ENCODE measurements around the gene MUL1. TPM values are rescaled to one million over a fixed set of nuclear protein-coding genes. Genes with fewer than 3 reads are reported as not detected.

The MUL1 gene, protein sequence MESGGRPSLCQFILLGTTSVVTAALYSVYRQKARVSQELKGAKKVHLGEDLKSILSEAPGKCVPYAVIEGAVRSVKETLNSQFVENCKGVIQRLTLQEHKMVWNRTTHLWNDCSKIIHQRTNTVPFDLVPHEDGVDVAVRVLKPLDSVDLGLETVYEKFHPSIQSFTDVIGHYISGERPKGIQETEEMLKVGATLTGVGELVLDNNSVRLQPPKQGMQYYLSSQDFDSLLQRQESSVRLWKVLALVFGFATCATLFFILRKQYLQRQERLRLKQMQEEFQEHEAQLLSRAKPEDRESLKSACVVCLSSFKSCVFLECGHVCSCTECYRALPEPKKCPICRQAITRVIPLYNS
- 10 to 100 TPM; 14.9 to 19.5 TPM for total RNA-seq

DNA sequence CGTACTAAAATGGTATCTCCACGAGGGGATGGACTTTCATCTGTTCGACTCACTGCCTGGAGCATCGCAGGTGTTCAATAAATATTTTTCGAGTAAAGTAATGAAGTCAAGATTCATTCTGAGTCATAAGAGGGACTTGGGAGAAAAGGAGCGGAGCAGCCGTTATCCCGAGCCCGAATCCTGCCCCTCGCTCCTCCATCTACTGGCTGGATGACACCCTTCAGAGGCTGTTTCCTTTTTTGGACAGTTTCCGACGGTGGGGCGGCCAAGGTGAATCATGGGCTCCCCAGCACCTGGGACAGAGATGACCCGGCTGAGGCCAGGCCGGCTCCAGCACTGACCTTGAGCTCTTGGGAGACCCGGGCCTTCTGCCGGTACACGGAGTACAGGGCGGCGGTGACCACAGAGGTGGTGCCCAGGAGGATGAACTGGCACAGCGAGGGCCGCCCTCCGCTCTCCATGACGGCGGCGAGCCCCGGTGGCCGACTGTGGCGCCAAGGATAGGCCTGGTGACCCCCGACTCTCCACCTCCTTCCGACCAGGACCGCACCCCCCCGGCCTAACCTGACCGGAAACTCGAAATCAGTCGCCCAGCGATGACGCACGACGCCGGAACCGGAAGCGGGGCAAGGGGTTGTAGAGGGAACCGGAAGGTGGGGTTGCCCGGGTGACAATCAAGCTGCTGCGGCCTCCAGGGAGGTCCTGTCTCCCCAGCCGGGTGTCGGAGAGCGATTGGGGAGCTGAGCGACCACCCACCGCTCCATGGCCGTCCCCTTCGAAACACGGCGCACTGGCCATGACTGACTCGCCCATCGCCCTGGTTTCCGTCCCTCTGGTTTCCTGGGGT, at the start of gene MUL1:
MUL1 (minus strand) TSS at position 588 of the 847 bp plus-strand sequence; CDS start at position 461, 127 bp downstream.
- H3K4me3 Mint-ChIP-seq = peak within 1 kb of the TSS; percentile 87
- H3K4me1 Mint-ChIP-seq = peaks cover 22% of the 10 kb centered on the region
- H3K36me3 Mint-ChIP-seq = no peaks in the 10 kb centered on the region
- no peaks in the 10 kb centered on the region for H3K27me3 Mint-ChIP-seq
- CTCF ChIA-PET = interaction anchor here (1.0 to 2.1 kb wide), 3 partner anchors 14 to 153 kb away, joined by 6 to 17 read pairs (median 10); partner anchors contain the start of gene DDOST
- no peaks in the 10 kb centered on the region for H3K9me3 Mint-ChIP-seq (ENCODE audit: low read depth)
- ATAC-seq = peak; percentile 97
- DNase-seq = peak; percentile 97
- peak within 1 kb of the TSS; percentile 87 for H3K27ac Mint-ChIP-seq

DNA sequence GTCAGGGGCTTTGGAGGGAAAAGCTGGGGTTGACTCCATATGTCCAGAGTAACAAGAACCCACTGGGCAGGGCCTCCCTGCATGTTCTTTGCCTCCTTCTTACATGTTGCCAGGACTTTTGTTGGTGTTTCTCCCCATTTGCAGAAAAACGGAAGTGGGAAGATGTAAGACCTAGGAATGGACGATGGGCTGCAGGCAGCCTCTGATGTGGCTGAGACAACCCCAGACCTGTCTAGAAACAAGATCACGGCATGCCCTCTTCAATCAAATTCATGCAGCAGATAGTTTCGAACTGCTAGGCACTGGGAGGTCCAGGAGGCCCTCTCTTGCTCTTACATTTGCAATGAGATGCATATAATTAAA, 47.8 kb upstream of the MUL1 start:
- ATAC-seq = no peak
- Mint-ChIP-seq H3K9me3 (ENCODE audit: low read depth) (no peaks in the 10 kb centered on the region), H3K27ac (no peak overlapping the region), H3K4me3 (no peak overlapping the region), H3K4me1 (peaks cover 4% of the 10 kb centered on the region), H3K27me3 (peaks cover 49% of the 10 kb centered on the region), H3K36me3 (no peaks in the 10 kb centered on the region)
- DNase-seq = no peak
- CTCF ChIA-PET = no interaction called here

DNA sequence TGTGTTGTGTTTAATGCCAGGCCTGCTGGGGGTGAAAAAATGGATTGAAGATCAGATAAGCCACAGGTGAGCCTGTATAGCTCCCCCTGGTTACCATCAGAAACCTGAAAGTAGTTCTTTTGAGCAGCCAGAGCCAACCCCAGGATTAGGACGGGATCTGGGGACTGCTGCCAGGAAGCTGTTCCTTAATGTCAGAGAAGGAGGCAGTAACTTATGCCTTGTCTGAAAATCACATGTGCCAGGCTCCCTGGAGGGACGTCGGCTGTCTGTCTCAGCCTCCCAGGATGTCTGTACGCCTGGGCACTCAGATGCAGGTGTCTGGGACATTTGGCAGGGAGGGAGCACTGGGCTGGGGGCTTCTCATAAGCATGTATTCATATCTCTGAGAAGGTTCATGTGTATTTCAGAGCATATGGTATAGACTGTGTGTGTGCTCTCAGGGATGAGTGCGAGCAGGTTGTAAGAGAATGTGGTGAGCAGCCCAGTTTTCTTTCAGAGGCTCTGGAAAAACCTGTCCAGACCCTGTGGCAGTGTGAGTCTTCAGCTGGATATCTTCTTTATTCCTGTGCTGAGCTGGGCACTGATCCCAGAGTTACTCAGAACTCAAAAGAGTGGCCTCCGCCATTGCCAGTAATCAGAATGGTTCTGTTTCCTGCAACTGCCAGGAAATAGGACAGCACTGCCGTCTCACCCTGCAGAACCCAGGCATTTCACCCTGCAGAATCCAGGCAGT, 47.2 kb upstream of the MUL1 start:
- no peaks in the 10 kb centered on the region for H3K36me3 Mint-ChIP-seq
- H3K9me3 Mint-ChIP-seq (ENCODE audit: low read depth) = no peaks in the 10 kb centered on the region
- DNase-seq (no peak), ATAC-seq (no peak)
- H3K4me1 Mint-ChIP-seq = peaks cover 4% of the 10 kb centered on the region
- H3K27me3 Mint-ChIP-seq = peaks cover 49% of the 10 kb centered on the region
- CTCF ChIA-PET = no interaction called here
- H3K27ac Mint-ChIP-seq = no peak overlapping the region
- no peak overlapping the region for H3K4me3 Mint-ChIP-seq

DNA sequence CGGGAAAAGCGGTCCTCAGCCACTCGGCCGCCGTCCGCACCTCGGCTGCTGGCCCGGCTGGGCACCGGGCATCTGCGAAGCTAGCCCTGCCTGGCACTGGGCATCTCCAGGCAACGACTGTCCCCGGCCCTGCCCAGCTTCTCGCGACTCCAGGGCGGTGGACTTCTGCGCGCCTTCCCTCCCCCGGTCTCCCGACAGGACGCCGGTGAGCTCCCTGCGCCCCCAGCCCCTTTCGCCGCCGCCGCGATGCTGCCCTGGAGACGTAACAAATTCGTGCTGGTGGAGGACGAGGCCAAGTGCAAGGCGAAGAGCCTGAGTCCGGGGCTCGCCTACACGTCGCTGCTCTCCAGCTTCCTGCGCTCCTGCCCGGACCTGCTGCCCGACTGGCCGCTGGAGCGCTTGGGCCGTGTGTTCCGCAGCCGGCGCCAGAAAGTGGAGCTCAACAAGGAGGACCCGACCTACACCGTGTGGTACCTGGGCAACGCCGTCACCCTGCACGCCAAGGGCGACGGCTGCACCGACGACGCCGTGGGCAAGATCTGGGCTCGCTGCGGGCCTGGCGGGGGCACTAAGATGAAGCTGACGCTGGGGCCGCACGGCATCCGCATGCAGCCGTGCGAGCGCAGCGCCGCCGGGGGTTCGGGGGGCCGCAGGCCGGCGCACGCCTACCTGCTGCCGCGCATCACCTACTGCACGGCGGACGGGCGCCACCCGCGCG, 44.9 kb upstream of the MUL1 start:
- Mint-ChIP-seq H3K4me3 (no peak overlapping the region), H3K36me3 (no peaks in the 10 kb centered on the region), H3K9me3 (ENCODE audit: low read depth) (no peaks in the 10 kb centered on the region), H3K27ac (no peak overlapping the region), H3K27me3 (peaks cover 49% of the 10 kb centered on the region), H3K4me1 (peaks cover 4% of the 10 kb centered on the region)
- CTCF ChIA-PET = interaction anchor here (0.9 kb wide), 1 partner anchor 80 kb away, joined by 3 read pairs; the partner anchor contains the start of gene PINK1
- DNase-seq = no peak
- no peak for ATAC-seq

DNA sequence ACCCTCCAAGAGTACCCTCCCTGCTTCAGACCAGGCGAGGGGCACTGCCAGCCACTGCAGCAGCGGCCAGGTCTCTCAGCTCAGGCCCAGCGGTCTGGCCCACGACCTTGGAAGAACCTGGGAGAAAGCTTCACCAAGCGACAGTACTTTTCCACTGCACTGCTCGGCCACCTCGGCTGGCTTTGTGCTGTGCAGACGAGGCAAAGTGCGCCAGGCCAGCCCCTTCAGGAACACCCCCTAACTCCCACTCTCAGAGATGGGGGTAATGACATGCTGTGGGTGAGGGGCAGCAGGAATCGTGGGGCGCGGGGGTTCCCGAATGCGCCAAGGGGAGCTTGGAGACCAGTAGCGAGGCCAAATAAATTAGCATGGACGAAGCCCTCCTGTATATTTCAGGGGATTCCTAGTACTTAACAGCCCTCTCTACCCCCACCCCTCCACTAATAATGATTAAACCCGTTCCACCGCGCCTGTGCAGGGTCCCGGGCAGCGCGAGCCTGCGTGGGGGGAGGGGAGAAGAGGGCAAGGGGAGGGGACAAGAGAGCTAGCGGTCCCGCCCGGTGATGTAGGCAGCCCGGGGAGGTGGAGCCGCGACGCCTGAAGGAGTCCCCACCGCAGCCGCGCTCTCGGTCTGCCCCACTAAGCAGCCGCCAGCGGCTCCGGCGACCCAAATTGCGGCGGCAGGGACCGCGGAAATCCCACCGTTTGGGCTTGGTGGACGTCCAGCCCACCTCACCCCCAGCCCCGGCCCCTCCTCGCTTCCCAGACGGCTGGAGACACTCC, 44.2 kb upstream of the MUL1 start, which contains the start of gene FAM43B:
FAM43B (plus strand) TSS at position 629 of the 783 bp plus-strand sequence. CDS start 401 bp downstream, outside the sequence.
- CTCF ChIA-PET = interaction anchor here (0.9 kb wide), 1 partner anchor 81 kb away, joined by 3 read pairs; the partner anchor contains the start of gene PINK1
- DNase-seq (no peak), ATAC-seq (no peak)
- Mint-ChIP-seq H3K4me3 (no peak within 1 kb of the TSS), H3K4me1 (peaks cover 4% of the 10 kb centered on the region), H3K27ac (no peak within 1 kb of the TSS), H3K9me3 (ENCODE audit: low read depth) (no peaks in the 10 kb centered on the region), H3K27me3 (peaks cover 49% of the 10 kb centered on the region), H3K36me3 (no peaks in the 10 kb centered on the region)

DNA sequence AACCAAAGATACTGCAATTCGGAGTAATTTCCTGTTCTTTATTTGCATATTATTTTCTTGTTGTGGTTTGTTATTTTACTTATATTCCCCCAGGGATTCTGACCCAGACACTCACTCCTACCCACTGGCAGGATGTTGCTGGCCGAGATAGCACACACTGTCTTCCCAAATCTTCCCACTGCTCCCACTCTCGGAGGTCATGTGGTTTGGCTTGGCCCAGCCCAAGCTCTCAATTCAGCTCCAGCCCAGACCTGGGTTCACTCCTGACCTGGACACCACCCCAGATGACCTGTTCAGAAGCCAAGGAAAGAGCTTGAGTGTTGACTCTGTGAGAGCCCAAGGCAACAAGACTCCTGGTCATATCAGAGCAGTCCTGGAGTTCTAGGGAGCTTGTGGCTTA, 43.2 kb upstream of the MUL1 start:
- no peak for ATAC-seq
- CTCF ChIA-PET = no interaction called here
- Mint-ChIP-seq H3K4me3 (no peak overlapping the region), H3K36me3 (no peaks in the 10 kb centered on the region), H3K9me3 (ENCODE audit: low read depth) (no peaks in the 10 kb centered on the region), H3K27me3 (peaks cover 55% of the 10 kb centered on the region), H3K27ac (no peak overlapping the region), H3K4me1 (peaks cover 4% of the 10 kb centered on the region)
- DNase-seq = no peak

DNA sequence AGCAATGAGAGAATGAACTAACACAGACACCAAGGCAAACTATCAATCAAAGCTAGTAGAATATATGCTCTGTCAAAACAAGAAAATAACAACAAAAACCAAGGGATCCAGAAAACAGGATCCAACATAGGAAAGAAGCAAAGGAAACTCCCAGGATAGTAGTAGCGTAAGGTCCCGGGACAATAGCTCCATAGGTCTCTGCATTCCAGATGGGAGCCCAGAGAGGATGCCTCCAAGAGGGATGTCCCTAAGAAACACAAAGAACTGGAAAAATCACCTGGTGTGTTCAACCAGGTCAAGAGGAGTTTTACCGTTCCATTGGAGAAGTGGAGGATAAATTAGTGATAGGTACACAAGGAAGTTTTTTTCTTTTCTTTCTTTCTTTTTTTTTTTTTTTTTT, 38.7 kb upstream of the MUL1 start:
- H3K4me1 Mint-ChIP-seq = no peaks in the 10 kb centered on the region
- ATAC-seq (no peak), DNase-seq (no peak)
- CTCF ChIA-PET = no interaction called here
- H3K27me3 Mint-ChIP-seq = peaks cover 51% of the 10 kb centered on the region
- no peaks in the 10 kb centered on the region for H3K9me3 Mint-ChIP-seq (ENCODE audit: low read depth)
- no peak overlapping the region for H3K4me3 Mint-ChIP-seq
- H3K36me3 Mint-ChIP-seq = no peaks in the 10 kb centered on the region
- H3K27ac Mint-ChIP-seq = no peak overlapping the region

DNA sequence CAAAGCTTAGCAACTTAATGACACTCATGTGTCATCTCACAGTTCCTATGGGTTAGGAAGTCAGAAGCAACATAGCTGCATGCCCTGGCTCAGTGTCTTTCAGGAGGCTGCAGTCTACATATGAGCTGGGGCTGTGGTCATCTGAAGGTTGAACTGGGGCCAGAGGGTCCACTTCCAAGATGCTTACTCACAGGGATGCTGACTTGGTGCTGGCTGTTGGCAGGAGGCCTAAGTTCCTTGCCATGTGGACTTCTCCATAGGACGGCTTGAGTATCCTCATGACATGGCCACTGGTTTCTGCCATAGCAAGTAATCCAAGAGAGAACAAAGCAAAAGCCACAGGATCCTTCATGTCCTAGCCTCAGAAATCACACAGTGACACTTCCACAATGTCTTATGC, 32.3 kb upstream of the MUL1 start:
- DNase-seq (no peak), ATAC-seq (no peak)
- CTCF ChIA-PET = interaction anchor here (0.6 kb wide), 1 partner anchor 488 kb away, joined by 3 read pairs; no protein-coding TSS in a partner anchor
- Mint-ChIP-seq H3K9me3 (ENCODE audit: low read depth) (no peaks in the 10 kb centered on the region), H3K27ac (no peak overlapping the region), H3K27me3 (peaks cover 55% of the 10 kb centered on the region), H3K36me3 (no peaks in the 10 kb centered on the region), H3K4me1 (no peaks in the 10 kb centered on the region), H3K4me3 (no peak overlapping the region)

DNA sequence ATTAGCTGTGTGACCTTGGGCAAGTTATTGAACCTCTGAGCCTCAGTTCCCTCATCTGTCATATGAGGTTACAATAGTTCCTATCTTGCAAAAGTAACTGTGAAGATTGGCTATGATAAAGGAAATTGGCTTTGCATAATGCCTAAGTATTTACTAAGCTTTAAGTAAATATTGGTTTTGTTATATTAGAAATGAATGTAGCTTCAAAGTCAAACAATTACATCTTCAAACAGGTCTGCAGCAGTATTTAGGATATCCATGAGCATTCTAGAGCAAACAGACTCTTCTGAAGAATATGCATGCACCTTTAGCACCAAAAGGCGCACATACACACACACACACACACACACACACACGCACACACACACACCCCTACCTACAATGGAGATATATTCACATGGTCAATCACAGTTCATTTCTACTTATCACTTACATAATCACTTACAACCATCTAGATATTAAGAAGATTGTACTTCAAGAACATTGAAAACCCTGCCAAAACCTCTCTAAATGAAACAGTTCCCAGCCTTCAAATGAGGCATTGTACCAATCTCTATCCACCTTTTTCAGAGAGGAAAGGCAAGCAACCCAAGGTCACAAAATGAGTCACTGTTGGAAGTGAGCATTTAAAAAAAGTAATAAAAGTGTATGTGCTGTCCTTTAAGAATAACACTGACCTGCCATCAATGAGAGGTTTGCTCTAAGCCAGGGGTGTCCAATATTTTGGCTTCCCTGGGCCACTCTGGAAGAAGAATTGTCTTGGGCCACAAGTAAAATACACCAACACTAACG, 31.0 kb upstream of the MUL1 start:
- H3K4me3 Mint-ChIP-seq = no peak overlapping the region
- no peaks in the 10 kb centered on the region for H3K36me3 Mint-ChIP-seq
- no peak overlapping the region for H3K27ac Mint-ChIP-seq
- no peaks in the 10 kb centered on the region for H3K4me1 Mint-ChIP-seq
- DNase-seq (no peak), ATAC-seq (no peak)
- CTCF ChIA-PET = no interaction called here
- peaks cover 61% of the 10 kb centered on the region for H3K27me3 Mint-ChIP-seq
- no peaks in the 10 kb centered on the region for H3K9me3 Mint-ChIP-seq (ENCODE audit: low read depth)

DNA sequence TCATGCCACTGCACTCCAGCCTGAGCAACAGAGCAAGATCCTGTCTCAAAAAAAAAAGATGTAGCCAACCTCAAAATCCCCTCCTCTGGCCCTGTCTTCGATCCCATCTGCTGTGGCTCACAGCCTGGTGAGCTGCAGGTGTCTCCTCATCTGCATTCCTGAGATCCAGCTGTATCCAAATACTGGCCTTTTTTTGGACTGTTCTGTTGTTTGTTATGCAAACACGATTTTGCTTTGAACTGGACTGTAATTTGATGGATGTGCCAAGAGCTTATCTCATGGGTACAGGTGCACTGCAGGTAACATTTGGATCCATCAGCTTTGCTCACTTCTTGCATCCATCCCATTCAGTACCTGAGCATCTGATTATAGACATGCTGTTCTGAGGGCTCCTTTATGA, 30.3 kb upstream of the MUL1 start:
- Mint-ChIP-seq H3K4me1 (no peaks in the 10 kb centered on the region), H3K36me3 (no peaks in the 10 kb centered on the region), H3K9me3 (ENCODE audit: low read depth) (no peaks in the 10 kb centered on the region), H3K4me3 (no peak overlapping the region), H3K27me3 (peaks cover 62% of the 10 kb centered on the region), H3K27ac (no peak overlapping the region)
- CTCF ChIA-PET = no interaction called here
- ATAC-seq (no peak), DNase-seq (no peak)

DNA sequence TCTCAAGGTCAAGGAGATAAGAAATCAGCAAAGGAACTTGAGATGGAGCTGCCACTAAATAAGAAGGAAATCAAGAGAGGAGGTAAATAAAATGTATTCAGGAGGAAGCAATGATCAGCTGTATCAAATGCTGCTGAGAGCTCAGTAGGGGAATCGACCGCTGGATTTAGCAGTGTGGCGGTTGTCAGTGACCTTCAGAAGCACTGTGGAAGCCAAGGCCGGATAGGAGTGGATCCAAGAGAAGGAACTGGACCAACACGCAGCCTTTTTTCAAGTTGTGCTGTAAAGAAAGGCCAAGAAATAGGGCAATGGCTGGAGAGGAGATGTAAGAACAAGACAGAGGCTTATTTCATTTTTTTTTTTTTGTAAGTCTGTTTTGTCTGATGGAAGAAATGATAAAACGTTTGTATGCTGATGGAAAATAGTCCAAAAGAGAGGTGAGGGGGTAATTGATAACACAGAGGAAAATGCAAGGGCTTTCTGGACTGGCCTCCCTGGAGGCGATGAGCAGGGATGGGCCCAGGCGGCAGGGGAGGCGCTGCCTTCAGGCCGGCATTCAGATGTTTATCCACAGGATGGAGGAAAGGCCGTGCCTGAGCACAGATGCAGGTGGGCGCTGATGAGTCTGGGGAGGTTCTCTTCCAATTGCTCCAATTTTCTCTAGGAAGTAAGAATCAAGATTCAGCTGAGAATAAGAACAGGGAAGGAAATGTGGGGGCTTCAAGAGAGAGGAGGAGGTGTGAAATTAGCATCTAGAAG, 26.9 kb upstream of the MUL1 start:
- CTCF ChIA-PET = interaction anchor here (1.4 kb wide), 1 partner anchor 12 kb away, joined by 3 read pairs; no protein-coding TSS in a partner anchor
- Mint-ChIP-seq H3K27ac (no peak overlapping the region), H3K9me3 (ENCODE audit: low read depth) (no peaks in the 10 kb centered on the region), H3K4me1 (no peaks in the 10 kb centered on the region), H3K4me3 (no peak overlapping the region), H3K27me3 (peaks cover 64% of the 10 kb centered on the region), H3K36me3 (no peaks in the 10 kb centered on the region)
- DNase-seq (no peak), ATAC-seq (no peak)
